ENCODE results near the gene ACAP1.

The ACAP1 gene

GRCh38 chr17:7392696-7393612, 56.6 kb downstream of the ACAP1 start:
- peak; percentile 78 for DNase-seq

- DNase-seq: peak; percentile 68
Measured at GRCh38 chr17:7393613-7394451, 57.5 kb downstream of the ACAP1 start.

DNA sequence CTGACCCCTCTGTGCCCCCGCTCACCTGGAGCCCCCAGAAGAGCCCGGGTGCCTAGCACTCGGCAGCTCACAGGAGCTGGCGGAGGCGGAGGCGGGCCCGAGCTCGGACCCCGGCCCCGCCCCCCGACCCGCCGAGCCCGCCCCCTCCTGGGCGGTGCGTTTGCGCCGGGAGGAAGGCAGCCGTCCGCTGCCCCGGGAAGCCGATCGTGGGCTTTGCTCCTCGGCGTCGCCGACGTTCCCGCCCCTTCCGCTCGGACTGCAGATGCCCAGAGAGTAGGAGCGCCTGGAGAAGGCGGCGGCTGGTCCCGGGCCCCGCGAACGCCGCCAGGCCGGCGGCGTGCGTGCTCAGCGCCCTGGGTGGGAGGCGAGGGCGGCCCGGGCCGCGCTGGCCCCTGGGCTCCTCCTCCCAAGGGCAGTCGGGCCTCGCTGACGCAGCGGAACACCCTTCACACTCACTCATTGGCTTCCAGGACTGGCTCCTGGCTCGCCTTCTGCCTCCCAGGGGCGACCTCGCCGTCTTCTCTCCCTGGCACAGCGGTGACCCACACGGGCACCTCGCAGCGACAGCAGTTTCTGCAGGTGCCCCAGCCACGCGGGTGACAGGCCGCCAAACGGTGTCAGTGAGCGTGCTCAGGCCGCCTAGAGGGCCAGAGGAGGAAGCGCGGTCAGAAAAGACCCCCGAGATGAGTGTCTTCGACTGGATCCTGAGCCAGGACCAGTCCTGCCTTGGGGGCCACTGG, 58.3 kb downstream of the ACAP1 start, which contains the start of gene PLSCR3:
Gene PLSCR3, minus strand, starts transcription at position 74 of the 740 bp plus-strand sequence. CDS start 415 bp downstream, outside the sequence.
- peak; percentile 97 for DNase-seq

DNA sequence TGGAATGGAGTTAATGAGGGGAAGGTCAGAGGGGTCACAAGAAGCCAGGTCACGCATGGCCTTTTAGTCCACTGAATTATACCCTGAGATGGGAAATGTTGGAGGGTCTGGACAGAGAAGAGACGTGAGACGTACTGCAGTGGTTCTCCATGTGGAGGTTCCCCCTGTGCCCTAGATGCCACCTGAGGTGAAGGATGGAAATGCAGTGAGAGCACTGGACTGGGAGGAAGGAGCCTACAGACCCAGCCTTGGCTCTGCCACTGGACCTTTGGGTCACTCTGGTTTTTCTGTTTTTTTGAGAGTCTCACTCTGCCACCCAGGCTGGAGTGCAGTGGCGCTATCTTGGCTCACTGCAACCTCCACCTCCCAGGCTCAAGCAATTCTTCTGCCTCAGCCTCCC, 59.8 kb downstream of the ACAP1 start:
- DNase-seq: peak; percentile 53

GRCh38 chr17:7398612-7399011, 62.3 kb downstream of the ACAP1 start:
- DNase-seq: no peak
